Cardiac septum (tissue), 1 donor: ENCODE results near the gene MYEOV. TPM values are rescaled to one million over a fixed set of nuclear protein-coding genes. Genes with fewer than 3 reads are reported as not detected.

Experiments used
- DNase-seq: peaks from one replicate; pipeline ENCODE4 v3.0.0-alpha.2; 2020; ENCODE audit warnings: low spot score
- intact Hi-C: fragments of 100-400 bp; cut with DNase I; formaldehyde crosslinking; loops from one replicate; pipeline ENCODE4 v1.14.0; 2022
- long read RNA-seq: library from polyadenylated mRNA; unstranded; transcript quantifications from one replicate; pipeline ENCODE4 v2.0.0, GENCODE V29; 2021
- total RNA-seq: library from RNA; stranded (reverse); fragmentation: NEBNext Ultra II Directional; extraction: Animal tissue kit (Norgen Biotek cat#: 25700); gene quantifications from one replicate; pipeline ENCODE4 v1.2.1, GENCODE V29; 2021
- donor health status: DM: no; HTN: no; CAD: no.

Gene MYEOV
- total RNA-seq = not detected
- long read RNA-seq = 0 reads

DNA sequence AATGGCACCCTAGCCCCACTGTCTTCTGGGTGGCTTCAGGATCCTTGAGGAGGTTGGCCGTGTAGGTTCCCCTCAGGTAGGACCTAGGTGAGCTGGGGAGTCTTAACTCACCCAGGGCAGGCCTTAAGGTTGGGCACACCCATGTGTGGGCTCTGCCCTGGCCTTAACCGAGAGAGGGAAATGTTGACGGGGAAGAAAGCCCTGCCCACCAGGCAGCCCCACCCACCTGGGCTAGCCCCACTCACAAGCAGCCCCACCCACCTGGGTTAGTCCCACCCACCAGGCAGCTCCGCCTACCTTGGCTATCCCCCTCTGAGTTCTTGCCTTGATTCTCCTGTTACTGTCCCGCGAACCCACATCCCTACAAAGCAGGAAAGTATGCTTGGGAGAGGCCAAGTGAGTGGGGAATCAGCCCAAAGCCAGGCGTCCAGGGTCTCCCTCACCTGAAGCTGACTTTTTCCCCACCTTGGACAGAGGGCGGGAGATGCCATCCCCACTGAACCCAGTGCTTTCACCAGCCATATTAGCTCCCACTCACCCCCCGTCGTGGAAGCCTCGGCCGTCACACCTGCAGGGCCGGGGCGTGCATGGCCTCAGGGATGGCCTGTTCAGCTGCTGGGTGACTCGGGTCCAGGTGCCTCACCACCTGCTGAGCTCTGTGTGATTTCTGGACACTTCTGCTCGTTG is at the start of gene MYEOV:
TSS of gene MYEOV (plus strand) at position 337 of the 687 bp plus-strand sequence. CDS start 1,200 bp downstream, outside the sequence.
- intact Hi-C loops = no loop called here
- no peak for DNase-seq

DNA sequence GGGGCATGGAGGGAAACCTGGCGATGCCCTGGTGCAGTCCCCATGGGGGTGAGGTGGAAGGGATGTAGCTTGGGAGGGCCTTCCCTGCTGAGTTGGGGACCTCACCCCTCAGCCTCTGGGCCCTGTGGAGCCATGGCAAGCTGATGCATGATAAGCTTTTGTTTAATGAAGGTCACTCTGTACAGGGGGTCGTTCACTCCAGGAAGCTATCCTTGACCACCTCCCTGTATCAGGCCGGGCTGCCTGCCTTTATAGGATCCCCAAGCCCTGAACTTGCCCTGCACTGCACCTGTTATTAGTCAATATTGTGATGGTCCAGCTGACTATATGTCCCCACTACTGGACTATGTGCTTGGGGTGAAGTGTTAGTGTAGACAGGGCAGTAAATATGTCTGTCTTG is 49.7 kb upstream of the MYEOV start:
- DNase-seq = no peak
- intact Hi-C loops = loop anchor here (10.0 kb wide), 1 partner anchor 129 kb away; no protein-coding TSS in a partner anchor

DNA sequence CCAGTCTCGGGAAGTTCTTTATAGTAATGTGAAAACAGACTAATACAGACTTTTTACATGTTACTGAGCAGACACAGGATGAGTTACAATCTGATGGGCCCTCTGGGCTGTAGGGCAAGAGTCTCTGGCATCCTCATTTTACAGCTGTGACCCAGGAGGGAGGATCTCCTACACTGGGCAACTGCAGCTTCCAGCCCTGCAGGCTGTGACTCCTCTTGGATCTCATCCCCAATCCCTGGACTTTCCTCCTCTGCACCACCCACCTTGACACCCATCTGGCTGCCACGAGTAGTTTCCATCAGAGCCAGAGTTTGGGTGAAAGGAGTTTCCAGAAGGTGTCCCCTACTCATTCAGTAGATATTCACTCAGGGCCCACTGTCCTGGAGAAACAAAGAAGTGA is 48.9 kb upstream of the MYEOV start:
- intact Hi-C loops = loop anchor here (10.0 kb wide), 1 partner anchor 130 kb away; no protein-coding TSS in a partner anchor
- peak; percentile 20 for DNase-seq

DNA sequence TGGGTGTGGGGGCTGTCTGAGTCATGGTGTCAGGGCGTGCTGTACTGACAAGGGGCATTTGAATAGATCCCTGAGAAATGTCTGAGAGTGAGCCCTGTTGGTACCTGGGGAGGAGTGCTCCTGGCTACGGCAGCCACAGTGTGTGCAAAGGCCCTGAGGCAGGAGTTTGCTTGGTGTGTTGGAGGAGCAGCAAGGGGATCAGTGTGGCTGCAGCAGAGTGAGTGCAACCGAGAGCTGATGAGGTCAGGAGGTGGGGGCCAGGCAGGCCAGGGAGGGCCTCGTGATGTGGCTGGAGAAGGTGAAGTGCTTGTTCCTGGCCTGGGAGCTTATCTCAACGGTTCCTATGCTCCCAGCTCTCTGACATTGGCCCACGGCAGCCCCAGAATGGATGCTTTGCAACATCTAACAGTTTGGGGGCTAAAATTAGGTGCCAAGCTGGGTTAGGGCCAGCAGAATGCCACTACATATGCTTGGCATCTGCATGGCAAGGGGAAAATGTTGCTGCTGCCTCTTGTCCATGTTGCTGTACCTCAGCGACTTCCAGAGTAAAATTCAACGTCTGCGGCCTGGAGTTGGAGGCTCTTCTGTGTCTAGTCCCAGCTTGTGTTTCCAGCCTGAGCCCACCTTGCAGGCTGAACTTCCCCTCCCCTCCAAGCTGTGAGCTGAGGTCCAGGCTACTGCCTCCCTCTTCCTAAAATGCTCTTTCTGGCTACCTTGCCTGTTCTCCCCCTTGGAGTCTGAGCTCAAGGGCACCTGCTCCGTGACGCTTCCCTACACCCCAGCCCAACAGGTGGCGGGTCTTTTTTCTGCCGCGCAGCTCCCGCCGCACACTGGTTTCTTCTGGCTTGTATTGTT is 48.2 kb upstream of the MYEOV start:
- peak; percentile 75 for DNase-seq

DNA sequence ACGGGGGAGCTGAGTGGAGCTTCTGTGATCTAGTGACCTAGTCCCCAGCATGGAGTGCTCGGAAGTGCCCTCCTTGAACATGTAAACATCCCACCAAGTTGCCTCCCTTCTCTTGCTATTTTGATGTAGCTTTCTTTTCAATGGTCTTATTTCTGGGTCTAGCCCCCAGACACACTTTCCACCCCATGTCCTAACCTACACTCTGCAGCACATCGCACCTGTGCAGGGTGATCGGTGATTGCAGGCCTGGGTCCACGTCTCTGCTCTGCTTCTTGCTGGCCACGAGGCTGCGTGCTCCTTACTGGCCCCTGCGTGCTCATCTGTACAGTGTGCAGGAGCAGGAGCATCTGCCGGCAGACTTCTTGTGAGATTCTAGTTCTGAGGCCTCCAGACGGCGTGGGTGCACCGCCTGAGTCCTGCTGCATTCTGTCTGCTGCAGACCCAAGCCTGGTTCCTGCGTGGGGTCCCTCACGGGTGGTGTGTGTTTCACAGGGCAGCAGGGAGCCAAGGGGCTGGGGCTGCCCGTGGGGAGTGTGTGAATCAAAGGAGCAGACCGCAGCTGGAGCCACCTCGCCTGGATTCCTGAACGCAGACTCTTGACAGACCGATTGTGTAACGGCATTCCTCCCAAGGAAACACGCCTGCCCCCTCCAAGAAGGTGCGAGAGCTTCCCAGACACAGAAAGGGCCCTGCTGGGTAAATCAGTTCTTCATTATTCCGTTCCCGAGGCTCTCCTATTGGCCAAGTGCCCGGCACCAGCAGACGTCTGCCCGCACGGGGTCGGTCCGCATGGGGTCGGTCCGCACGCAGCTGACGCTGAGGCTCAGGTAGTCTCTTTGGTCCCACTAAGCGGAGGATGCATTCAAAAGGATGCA is 44.4 kb upstream of the MYEOV start:
- intact Hi-C loops = loop anchor here (10.0 kb wide), 1 partner anchor 135 kb away; no protein-coding TSS in a partner anchor
- DNase-seq = peak; percentile 68

More for the DNA sequence above, 48.2 kb upstream of the MYEOV start:
- intact Hi-C loops = loop anchor here (10.0 kb wide), 1 partner anchor 131 kb away; no protein-coding TSS in a partner anchor

DNA sequence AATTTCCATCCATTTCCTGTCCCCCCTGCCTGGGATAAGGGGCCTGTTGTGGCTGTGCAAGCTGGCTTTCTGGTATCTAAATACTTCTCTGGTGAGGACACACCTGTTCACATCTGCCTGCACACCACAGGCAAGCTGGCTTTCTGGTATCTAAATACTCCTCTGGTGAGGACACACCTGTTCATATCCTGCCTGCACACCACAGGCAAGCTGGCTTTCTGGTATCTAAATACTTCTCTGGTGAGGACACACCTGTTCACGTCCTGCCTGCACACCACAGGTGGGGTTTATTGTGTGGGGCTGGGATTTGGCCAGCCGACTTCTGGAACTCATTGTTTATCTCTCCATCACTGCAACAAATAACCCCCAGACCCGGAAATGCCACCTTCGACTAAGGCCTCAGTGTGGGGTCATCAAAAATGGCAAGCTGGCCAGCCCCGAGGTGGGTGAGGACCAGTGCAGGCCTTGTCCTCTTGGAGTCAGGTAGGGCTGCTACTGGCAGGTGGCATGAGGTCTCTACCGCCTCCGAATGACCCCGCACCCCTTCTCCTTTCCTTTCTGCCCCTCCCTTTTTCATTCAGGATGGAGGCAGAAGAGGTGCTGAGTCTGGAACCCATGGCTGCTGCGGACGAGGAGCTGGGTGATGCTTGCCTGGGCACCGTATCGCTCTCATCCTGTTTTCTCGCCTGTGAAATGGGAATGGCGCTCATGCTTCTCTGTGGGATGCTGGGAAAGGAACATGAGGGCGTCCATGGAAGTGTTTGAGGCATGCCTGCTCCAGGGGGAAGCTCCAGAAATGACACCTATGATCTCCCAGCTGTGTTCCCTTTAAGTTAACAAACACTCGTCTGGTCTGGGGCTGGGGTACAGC is 43.5 kb upstream of the MYEOV start:
- DNase-seq = peak; percentile 71
- intact Hi-C loops = no loop called here

DNA sequence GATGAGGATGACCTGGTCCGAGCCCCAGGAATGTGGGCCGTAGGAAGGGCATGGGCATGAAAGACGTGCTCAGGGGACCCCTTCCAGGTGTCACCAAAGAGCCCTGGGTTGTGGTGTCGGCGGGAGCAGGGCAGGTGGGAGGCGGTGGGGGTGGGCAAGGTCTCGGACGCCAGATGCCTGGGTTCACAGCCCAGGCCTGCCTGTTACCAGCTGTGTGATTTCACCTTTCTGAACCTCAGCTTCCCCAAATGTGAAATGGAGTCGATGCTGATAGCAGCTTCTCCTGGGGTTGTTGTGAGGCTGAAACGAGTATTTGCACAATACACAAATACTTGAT is 42.9 kb upstream of the MYEOV start:
- intact Hi-C loops = no loop called here
- no peak for DNase-seq

DNA sequence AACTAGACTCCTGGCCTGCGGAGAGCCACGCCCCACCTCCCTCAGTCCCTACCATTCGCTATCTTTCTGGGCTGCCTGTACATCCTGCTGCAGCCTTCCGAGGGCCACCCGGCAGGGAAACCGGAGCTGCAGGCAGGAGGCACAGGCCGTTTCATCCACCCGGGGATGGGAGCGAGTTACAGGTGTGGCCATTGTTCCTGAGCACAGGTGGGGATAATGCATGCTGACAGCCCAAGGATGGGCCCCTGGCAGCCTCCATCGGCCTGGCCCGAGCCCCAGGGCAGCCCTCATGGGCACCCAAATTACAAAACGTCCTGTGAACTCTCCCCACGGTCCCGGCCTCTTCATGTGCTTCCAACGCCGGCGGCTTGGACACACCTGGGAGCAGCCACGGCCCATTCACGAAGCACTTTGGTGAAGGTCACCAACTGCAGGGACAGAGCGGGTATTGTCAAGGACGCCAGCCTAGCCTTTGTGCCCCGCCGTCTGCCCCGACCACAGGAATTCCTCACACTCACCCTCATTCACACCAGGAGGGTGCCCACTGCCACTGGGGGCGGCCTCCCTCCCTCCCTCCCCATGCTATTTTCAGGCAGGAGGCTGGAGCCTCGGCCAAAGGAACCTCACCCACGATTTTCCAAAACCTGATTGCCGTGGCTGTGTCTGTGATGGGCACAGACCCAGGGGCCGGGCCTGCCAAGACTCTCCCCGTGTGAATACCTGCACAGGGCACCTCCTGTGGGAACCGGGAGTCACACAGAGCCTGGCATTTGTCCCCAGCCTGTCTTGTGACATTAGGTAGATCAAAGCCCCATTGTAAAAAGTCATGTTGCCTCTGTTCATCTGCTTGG is 42.1 kb upstream of the MYEOV start:
- intact Hi-C loops = no loop called here
- DNase-seq = peak; percentile 65

DNA sequence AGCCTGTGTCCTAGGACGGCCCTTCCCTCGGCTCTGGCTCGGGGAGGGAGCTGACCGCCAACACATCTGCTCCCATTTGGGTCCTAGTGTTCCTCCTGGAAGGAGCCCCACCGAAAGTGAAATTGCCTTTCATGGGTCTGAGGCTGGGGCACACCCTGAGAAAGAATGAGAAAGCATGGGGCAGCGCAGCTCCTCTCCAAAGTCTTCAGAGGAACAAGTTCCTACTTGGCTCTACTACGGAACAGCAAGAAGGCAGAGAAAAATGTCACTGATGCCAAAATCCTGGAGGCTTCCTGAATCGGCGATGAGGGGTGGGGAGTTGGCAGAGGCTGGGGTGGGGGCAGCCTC is 41.5 kb upstream of the MYEOV start:
- DNase-seq = no peak
- intact Hi-C loops = no loop called here

DNA sequence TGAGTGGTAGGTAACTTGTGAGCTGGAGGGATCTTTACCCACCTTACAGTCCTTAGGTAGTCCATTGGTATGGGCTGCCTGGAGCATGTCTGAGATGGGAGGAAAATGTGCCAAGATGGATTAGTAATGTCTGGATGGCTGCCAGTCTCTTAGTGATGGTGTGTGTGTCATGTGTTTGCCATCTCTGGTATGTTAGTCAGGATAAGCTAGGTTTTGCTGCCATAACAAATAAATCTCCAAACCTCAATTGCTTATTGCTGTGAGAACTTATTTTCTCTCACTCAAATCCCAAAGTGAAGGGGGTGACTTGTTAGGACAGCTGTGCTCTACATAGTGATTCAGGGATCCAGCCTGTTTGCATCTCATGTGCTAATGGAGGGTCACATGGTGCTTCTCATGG is 40.9 kb upstream of the MYEOV start:
- DNase-seq = peak; percentile 33
- intact Hi-C loops = no loop called here

DNA sequence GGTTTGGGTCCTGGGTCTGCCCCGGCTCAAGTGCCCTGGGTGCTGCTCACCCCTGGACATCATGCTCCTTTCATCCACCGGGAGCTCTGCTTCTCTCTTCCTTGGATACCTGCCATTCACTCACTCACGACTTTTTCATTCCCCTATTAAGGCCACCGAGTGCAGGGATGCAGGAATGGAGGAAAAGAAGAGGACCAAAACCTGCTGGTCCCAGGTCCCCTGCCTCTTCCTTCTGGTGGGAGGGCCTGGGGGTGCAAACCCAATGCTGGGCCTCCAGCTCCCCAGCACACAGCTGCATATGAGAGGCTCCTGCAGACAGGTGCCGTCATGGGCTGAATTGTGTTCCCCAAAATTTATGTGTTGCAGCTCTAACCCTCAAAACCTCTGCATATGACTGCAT is 36.8 kb upstream of the MYEOV start:
- intact Hi-C loops = no loop called here
- DNase-seq = peak; percentile 41

DNA sequence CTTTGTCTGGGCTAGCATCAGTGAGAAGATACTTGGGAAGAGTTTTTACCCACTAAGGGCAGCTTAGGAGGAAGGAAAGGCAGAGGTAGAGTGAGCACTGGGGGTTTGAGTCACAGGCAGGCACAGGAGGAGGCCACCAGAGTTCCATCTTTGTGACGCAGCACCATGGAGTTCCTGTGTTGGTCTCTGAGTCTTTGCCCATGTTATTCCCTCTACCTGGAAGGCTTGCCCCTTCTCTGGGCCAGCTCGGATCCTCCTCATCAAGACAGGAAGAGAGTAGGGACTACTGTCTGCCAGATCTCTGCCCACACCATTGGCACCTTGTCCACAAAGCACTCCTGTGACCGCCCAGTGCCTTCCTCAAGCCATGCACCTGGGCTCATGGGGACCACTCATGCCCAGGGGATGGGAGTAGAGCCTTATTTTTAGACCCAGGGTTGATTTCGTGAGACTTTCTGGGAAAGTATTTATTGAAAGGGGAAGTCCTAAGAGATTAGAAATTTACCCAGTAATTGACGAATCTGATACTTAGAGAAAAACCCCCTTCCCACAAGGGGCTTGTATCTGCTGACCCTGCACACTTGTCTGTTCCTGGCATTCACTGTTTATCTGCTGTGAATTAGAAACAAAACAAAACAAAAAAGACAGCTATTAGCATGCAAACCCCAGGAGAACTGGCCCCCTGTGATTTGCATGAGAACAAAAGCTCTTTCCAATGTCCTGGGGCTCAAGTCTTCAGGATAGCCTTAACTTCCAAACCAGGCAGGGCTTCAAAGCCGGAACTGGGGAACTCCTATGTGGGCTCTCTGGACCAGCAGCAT is 35.9 kb upstream of the MYEOV start:
- intact Hi-C loops = no loop called here

DNA sequence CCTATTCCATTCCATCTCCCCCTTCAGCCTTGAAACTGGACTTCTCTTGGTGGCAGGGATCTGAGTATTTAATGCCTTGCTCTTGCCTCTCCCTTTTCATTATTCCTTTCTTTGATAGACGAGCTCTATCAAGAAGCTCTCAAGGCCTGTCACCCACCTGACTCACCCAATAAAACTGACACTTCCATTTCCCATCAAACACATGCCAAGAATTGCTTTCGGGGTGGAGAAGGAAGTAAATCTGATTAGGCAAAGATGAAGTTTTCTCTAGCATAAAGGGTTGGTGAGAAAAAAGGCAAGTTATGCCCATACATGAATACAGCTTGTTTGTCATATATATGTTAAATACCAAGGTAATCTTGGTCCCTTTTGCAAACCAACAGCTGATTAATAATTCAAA is 34.9 kb upstream of the MYEOV start:
- no peak for DNase-seq
- intact Hi-C loops = no loop called here

More for the DNA sequence above, 35.9 kb upstream of the MYEOV start:
- DNase-seq = peak; percentile 36

DNA sequence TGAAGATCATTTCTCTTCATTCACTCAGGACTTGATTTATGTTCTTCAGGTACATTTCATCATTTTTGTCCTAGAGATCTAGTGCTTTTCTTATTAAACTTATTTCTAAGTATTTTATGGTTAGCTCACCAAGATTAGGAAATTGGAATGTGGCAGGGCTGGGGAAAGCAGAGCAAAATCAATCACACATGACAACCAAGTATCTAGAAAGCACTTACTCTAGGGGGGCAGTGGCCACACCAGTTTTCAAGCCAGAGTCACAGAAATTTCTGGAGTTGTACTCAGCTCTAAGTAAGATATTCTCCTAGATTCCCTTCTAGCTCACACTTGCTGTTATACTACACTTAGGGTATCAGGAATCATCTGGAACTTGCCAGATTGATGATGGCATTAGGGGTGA is 33.3 kb upstream of the MYEOV start:
- intact Hi-C loops = no loop called here
- DNase-seq = peak; percentile 15

DNA sequence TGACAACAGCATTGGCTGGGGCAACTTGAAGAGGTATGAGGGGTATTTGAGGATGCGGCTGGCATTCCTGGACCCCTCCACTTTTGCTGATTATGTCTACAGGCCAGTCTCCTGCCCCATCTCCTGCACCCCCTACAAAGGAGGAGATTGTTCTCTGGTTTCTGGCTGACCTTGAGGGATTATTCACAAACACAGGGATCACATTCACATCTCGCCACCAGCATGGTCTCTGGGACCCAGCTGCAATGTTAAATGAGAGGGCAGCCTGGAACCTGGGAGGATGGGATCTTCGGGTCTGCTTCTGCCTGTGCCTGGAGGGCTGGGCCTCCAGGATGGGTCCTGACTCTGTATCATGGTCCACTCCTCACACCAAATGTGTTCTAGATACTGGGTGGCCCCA is 32.8 kb upstream of the MYEOV start:
- intact Hi-C loops = no loop called here

DNA sequence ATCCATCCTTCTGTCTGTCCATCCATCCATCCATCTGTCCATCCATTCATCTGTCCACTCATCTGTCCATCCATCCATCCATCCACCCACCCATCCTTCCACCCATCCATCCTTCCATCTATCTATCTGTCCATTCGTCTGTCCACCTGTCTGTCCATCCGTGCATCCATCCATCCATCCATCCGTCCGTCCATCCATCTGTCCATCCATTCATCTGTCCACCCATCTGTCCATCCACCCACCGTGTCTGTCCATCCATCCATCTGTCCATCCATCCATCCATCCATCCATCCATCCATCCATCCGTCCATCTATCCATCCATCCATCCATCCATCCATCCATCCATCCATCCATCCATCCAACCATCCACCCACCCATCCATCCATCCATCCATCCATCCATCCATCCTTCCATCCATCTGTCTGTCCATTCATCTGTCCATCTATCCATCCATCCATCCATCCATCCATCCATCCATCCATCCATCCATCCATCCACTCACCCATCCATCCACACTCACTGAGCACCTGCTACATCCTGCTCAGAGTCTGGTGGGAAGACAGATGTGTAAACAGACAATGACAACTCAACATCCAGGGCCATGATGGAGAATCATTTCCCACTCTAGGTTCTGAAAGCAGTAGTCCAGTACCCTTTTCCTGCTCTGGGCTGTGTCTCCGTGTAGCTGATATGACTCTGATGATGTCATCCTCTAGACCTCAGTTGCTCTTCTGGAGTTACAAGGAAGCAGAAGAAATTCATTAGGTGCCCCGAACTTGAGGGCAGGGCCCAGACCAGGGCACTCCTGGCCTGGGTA is 30.8 kb upstream of the MYEOV start:
- intact Hi-C loops = no loop called here
- DNase-seq = no peak

More for the DNA sequence above, 32.8 kb upstream of the MYEOV start:
- DNase-seq = peak; percentile 20

DNA sequence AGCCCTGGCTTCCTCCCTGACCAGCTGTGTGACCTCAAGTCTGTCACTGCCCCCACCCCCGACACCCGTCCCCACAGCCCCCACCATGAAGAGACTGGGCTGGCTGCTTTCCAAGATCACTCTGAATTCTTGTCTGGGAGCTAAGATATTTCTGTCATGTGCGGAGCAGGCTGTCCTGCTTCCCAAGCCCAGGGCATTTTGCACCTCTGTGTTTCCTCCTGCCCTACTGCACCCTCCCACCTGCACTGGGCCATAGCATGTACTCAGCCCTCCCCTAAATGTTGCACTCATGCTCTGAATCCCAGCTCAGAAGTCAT is 30.3 kb upstream of the MYEOV start:
- no peak for DNase-seq
- intact Hi-C loops = no loop called here
